HL-60 (cell line): ENCODE results near the gene EPB41L2.

Experiments
- TF ChIP-seq, protein P1 (sequence below): IDR thresholded peaks from one replicate; pipeline ENCODE4 v1.5.1; 2011; ENCODE audit warnings: low read length, control low read depth, inconsistent platforms; ENCODE audit not compliant: insufficient read depth
- TF ChIP-seq, protein P2 (sequence below): IDR thresholded peaks from 2 replicates; pipeline ENCODE4 v1.6.1; 2012; ENCODE audit warnings: low read depth; ENCODE audit not compliant: insufficient replicate concordance

GRCh38 chr6:130839379-130839778, 223.7 kb downstream of the EPB41L2 start:
- TF ChIP-seq, protein P1, sequence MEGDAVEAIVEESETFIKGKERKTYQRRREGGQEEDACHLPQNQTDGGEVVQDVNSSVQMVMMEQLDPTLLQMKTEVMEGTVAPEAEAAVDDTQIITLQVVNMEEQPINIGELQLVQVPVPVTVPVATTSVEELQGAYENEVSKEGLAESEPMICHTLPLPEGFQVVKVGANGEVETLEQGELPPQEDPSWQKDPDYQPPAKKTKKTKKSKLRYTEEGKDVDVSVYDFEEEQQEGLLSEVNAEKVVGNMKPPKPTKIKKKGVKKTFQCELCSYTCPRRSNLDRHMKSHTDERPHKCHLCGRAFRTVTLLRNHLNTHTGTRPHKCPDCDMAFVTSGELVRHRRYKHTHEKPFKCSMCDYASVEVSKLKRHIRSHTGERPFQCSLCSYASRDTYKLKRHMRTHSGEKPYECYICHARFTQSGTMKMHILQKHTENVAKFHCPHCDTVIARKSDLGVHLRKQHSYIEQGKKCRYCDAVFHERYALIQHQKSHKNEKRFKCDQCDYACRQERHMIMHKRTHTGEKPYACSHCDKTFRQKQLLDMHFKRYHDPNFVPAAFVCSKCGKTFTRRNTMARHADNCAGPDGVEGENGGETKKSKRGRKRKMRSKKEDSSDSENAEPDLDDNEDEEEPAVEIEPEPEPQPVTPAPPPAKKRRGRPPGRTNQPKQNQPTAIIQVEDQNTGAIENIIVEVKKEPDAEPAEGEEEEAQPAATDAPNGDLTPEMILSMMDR: no peak
- TF ChIP-seq, protein P2, sequence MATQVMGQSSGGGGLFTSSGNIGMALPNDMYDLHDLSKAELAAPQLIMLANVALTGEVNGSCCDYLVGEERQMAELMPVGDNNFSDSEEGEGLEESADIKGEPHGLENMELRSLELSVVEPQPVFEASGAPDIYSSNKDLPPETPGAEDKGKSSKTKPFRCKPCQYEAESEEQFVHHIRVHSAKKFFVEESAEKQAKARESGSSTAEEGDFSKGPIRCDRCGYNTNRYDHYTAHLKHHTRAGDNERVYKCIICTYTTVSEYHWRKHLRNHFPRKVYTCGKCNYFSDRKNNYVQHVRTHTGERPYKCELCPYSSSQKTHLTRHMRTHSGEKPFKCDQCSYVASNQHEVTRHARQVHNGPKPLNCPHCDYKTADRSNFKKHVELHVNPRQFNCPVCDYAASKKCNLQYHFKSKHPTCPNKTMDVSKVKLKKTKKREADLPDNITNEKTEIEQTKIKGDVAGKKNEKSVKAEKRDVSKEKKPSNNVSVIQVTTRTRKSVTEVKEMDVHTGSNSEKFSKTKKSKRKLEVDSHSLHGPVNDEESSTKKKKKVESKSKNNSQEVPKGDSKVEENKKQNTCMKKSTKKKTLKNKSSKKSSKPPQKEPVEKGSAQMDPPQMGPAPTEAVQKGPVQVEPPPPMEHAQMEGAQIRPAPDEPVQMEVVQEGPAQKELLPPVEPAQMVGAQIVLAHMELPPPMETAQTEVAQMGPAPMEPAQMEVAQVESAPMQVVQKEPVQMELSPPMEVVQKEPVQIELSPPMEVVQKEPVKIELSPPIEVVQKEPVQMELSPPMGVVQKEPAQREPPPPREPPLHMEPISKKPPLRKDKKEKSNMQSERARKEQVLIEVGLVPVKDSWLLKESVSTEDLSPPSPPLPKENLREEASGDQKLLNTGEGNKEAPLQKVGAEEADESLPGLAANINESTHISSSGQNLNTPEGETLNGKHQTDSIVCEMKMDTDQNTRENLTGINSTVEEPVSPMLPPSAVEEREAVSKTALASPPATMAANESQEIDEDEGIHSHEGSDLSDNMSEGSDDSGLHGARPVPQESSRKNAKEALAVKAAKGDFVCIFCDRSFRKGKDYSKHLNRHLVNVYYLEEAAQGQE: no peak
